Effector memory CD4-positive, alpha-beta T cell (primary cell): ENCODE measurements around the gene ZNF619.

ENCODE experiments used
- DNase-seq, 3 donors: peaks; one replicate each; pipeline ENCODE4 v3.0.0-alpha.2; 2020
- H3K27ac ChIP-seq: 2 replicates; pipeline ENCODE4 v1.7.0; 2013; ENCODE audit warnings: mild to moderate bottlenecking, low read length, moderate library complexity; ENCODE audit not compliant: insufficient read depth, poor library complexity, severe bottlenecking
- H3K27me3 ChIP-seq: replicated peaks from 2 replicates; pipeline ENCODE4 v1.7.0; 2013; ENCODE audit warnings: mild to moderate bottlenecking, low read length; ENCODE audit not compliant: insufficient read depth, control insufficient read depth, poor library complexity, severe bottlenecking
- H3K36me3 ChIP-seq: 2 replicates; pipeline ENCODE4 v1.7.0; 2013; ENCODE audit warnings: mild to moderate bottlenecking, low read length, moderate library complexity; ENCODE audit not compliant: control insufficient read depth, insufficient read depth
- H3K4me1 ChIP-seq: 2 replicates; pipeline ENCODE4 v1.7.0; 2013; ENCODE audit warnings: low read length, mild to moderate bottlenecking; ENCODE audit not compliant: control insufficient read depth, insufficient read depth, poor library complexity, severe bottlenecking
- H3K4me3 ChIP-seq: 2 replicates; pipeline ENCODE4 v1.7.0; 2013; ENCODE audit warnings: low read length, low read depth, mild to moderate bottlenecking; ENCODE audit not compliant: insufficient read depth, poor library complexity, severe bottlenecking
- H3K9me3 ChIP-seq: 2 replicates; pipeline ENCODE4 v1.7.0; 2013; ENCODE audit warnings: mild to moderate bottlenecking, low read length, moderate library complexity; ENCODE audit not compliant: control insufficient read depth

ZNF619 gene

GRCh38 chr3:40497288-40497687, 20.4 kb downstream of the ZNF619 start:
- H3K36me3 ChIP-seq, result no peaks in the 10 kb centered on the region
- no peak overlapping the region for H3K27ac ChIP-seq
- H3K9me3 ChIP-seq, result no peaks in the 10 kb centered on the region
- no peaks in the 10 kb centered on the region for H3K4me1 ChIP-seq
- no peaks in the 10 kb centered on the region for H3K27me3 ChIP-seq
- DNase-seq, result no peak
- H3K4me3 ChIP-seq, result no peak overlapping the region

GRCh38 chr3:40499952-40500351, 23.0 kb downstream of the ZNF619 start:
- Histone ChIP-seq H3K36me3 (no peaks in the 10 kb centered on the region), H3K4me3 (no peak overlapping the region), H3K9me3 (no peaks in the 10 kb centered on the region), H3K4me1 (no peaks in the 10 kb centered on the region), H3K27ac (no peak overlapping the region), H3K27me3 (no peaks in the 10 kb centered on the region)
- DNase-seq, result no peak

- DNase-seq, result no peak
Observed at GRCh38 chr3:40502034-40502433, 25.1 kb downstream of the ZNF619 start.

GRCh38 chr3:40504636-40505430, 27.9 kb downstream of the ZNF619 start:
- H3K27ac ChIP-seq, result no peak overlapping the region
- H3K36me3 ChIP-seq, result no peaks in the 10 kb centered on the region
- DNase-seq, result no peak
- H3K4me1 ChIP-seq, result no peaks in the 10 kb centered on the region
- no peaks in the 10 kb centered on the region for H3K9me3 ChIP-seq
- no peak overlapping the region for H3K4me3 ChIP-seq
- no peaks in the 10 kb centered on the region for H3K27me3 ChIP-seq

More at GRCh38 chr3:40502034-40502433, 25.1 kb downstream of the ZNF619 start:
- no peaks in the 10 kb centered on the region for H3K36me3 ChIP-seq
- H3K27ac ChIP-seq, result no peak overlapping the region
- H3K4me1 ChIP-seq, result no peaks in the 10 kb centered on the region
- no peaks in the 10 kb centered on the region for H3K9me3 ChIP-seq
- no peak overlapping the region for H3K4me3 ChIP-seq
- no peaks in the 10 kb centered on the region for H3K27me3 ChIP-seq

GRCh38 chr3:40505599-40506462, 28.9 kb downstream of the ZNF619 start, which contains the start of gene ZNF620:
TSS of gene ZNF620 (plus strand) at chr3:40506039. CDS start at chr3:40506353, 314 bp downstream.
- H3K9me3 ChIP-seq, result no peaks in the 10 kb centered on the region
- no peak within 1 kb of the TSS for H3K27ac ChIP-seq
- no peaks in the 10 kb centered on the region for H3K27me3 ChIP-seq
- H3K4me1 ChIP-seq, result no peaks in the 10 kb centered on the region
- peak within 1 kb of the TSS; percentile 93 for H3K4me3 ChIP-seq
- no peaks in the 10 kb centered on the region for H3K36me3 ChIP-seq
- DNase-seq, result peak; percentile 11 to 34 (median 13)

GRCh38 chr3:40511031-40511718, 34.3 kb downstream of the ZNF619 start:
- Histone ChIP-seq H3K36me3 (no peaks in the 10 kb centered on the region), H3K4me3 (no peak overlapping the region), H3K27ac (no peak overlapping the region), H3K9me3 (no peaks in the 10 kb centered on the region), H3K27me3 (no peaks in the 10 kb centered on the region), H3K4me1 (no peaks in the 10 kb centered on the region)
- DNase-seq, result no peak

- no peak for DNase-seq
- Histone ChIP-seq H3K27me3 (no peaks in the 10 kb centered on the region), H3K4me1 (no peaks in the 10 kb centered on the region), H3K27ac (no peak overlapping the region), H3K4me3 (no peak overlapping the region), H3K36me3 (no peaks in the 10 kb centered on the region), H3K9me3 (no peaks in the 10 kb centered on the region)
Observed at GRCh38 chr3:40516201-40516600, 39.3 kb downstream of the ZNF619 start.

- H3K36me3 ChIP-seq, result no peaks in the 10 kb centered on the region
- H3K4me3 ChIP-seq, result no peak overlapping the region
- H3K9me3 ChIP-seq, result no peaks in the 10 kb centered on the region
- H3K27me3 ChIP-seq, result no peaks in the 10 kb centered on the region
- DNase-seq, result no peak
- no peaks in the 10 kb centered on the region for H3K4me1 ChIP-seq
- no peak overlapping the region for H3K27ac ChIP-seq
Observed at GRCh38 chr3:40518067-40518466, 41.1 kb downstream of the ZNF619 start.

- Histone ChIP-seq H3K4me1 (no peaks in the 10 kb centered on the region), H3K4me3 (no peak overlapping the region), H3K36me3 (no peaks in the 10 kb centered on the region), H3K27me3 (no peaks in the 10 kb centered on the region), H3K27ac (no peak overlapping the region), H3K9me3 (no peaks in the 10 kb centered on the region)
- no peak for DNase-seq
Observed at GRCh38 chr3:40518848-40519247, 41.9 kb downstream of the ZNF619 start.
